ENCODE data around the gene ZDHHC6. TPM values are rescaled to one million over a fixed set of nuclear protein-coding genes. Genes with fewer than 3 reads are reported as not detected.
A peak's percentile ranks its signal among the peaks of the same experiment; 100 is the strongest.
"Not testable (repeated sequence)": the region's sequence is repeated elsewhere in the genome, so short reads cannot be mapped to it uniquely, and the experiment has no call there.

Gene ZDHHC6
- total RNA-seq, 1 donor, result 31.5 TPM

GRCh38 chr10:112481602-112482001 is 34.9 kb upstream of the ZDHHC6 start:
- TF ChIP-seq, protein P1, sequence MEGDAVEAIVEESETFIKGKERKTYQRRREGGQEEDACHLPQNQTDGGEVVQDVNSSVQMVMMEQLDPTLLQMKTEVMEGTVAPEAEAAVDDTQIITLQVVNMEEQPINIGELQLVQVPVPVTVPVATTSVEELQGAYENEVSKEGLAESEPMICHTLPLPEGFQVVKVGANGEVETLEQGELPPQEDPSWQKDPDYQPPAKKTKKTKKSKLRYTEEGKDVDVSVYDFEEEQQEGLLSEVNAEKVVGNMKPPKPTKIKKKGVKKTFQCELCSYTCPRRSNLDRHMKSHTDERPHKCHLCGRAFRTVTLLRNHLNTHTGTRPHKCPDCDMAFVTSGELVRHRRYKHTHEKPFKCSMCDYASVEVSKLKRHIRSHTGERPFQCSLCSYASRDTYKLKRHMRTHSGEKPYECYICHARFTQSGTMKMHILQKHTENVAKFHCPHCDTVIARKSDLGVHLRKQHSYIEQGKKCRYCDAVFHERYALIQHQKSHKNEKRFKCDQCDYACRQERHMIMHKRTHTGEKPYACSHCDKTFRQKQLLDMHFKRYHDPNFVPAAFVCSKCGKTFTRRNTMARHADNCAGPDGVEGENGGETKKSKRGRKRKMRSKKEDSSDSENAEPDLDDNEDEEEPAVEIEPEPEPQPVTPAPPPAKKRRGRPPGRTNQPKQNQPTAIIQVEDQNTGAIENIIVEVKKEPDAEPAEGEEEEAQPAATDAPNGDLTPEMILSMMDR (IDR thresholded peaks at IDR 0.05; ENCODE audit: insufficient read depth, low read depth, low read length), result no peak
- H3K4me3 ChIP-seq (ENCODE audit: low read depth, low read length), result no peak overlapping the region
- DNase-seq (ENCODE audit: low read depth), result no peak

DNA sequence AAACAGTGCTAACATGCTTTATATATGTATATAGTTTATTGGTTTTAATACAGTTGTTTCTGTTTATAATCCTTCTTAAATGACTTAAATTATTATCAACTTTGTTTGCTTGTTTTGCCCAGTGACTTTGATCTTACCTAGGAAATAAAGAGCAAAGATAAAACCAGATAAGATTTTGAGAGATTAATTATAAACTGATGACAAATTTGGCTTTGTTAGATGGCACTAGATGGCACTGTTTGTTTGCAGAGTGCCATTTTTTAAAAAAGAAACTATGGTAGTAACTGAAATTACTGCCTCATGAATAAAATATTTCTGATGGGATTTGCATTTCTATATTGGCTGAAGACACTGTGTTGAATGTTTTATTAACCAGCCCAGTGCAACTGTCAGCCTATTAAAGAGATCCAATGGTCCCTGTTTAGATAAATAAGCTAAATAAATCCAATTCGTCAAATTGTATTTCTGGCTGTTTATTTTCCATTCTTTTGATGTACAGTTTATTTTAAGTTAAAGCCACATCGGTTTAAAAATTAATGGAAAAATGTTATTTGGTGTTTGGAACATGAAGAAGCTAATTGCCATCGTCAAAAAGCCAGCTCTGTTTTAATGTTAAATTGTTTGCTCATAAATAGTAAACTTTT is 29.0 kb upstream of the ZDHHC6 start:
- TF ChIP-seq, protein P1 (IDR thresholded peaks at IDR 0.05; ENCODE audit: insufficient read depth, low read depth, low read length), result peak; percentile 43
- no peak for DNase-seq (ENCODE audit: low read depth)
- H3K4me3 ChIP-seq (ENCODE audit: low read depth, low read length), result no peak overlapping the region

- TF ChIP-seq, protein P1 (IDR thresholded peaks at IDR 0.05; ENCODE audit: insufficient read depth, low read depth, low read length), result peak; percentile 58
- peak; percentile 57 for DNase-seq (ENCODE audit: low read depth)
- H3K4me3 ChIP-seq (ENCODE audit: low read depth, low read length), result no peak overlapping the region
Measured at GRCh38 chr10:112471878-112472487, 25.3 kb upstream of the ZDHHC6 start.

GRCh38 chr10:112467541-112468075 is 20.9 kb upstream of the ZDHHC6 start:
- H3K4me3 ChIP-seq (ENCODE audit: low read depth, low read length), result no peak overlapping the region
- TF ChIP-seq, protein P1 (IDR thresholded peaks at IDR 0.05; ENCODE audit: insufficient read depth, low read depth, low read length), result no peak
- no peak for DNase-seq (ENCODE audit: low read depth)

DNA sequence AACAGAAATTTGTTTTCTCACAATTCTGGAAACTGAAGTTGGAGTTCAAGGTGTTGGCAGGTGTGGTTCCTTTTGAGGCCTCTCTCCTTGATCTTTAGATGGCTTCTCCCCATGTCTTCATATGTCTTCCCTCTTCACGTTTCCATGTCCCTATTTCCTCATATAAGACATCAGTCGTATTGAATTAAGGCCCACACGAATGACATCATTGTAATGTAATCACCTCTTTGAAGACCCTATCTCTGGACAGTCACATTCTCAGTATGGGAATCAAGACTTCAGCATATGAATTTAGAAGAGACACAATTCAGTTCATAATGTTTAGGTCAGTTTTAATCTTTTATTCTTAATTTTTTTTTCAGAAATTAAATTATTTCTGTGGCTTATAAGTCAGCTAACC is 20.1 kb upstream of the ZDHHC6 start:
- no peak overlapping the region for H3K4me3 ChIP-seq (ENCODE audit: low read depth, low read length)
- TF ChIP-seq, protein P1 (IDR thresholded peaks at IDR 0.05; ENCODE audit: insufficient read depth, low read depth, low read length), result no peak
- no peak for DNase-seq (ENCODE audit: low read depth)

- H3K4me3 ChIP-seq (ENCODE audit: low read depth, low read length), result no peak overlapping the region
- TF ChIP-seq, protein P1 (IDR thresholded peaks at IDR 0.05; ENCODE audit: insufficient read depth, low read depth, low read length), result no peak
- DNase-seq (ENCODE audit: low read depth), result no peak
Measured at GRCh38 chr10:112465299-112465883, 18.7 kb upstream of the ZDHHC6 start.

- H3K4me3 ChIP-seq (ENCODE audit: low read depth, low read length); DNase-seq (ENCODE audit: low read depth): not testable (repeated sequence)
Measured at GRCh38 chr10:112464074-112464473, 17.4 kb upstream of the ZDHHC6 start.
